ENCODE data around the gene TRPM5.

The TRPM5 gene

GRCh38 chr11:2449548-2450320, 5.4 kb upstream of the TRPM5 start:
- no peak for TF ChIP-seq CTCF (IDR thresholded peaks at IDR 0.05; ENCODE audit: low read depth, low read length)

GRCh38 chr11:2448661-2449547, 4.6 kb upstream of the TRPM5 start:
- TF ChIP-seq CTCF (IDR thresholded peaks at IDR 0.05; ENCODE audit: low read depth, low read length), result no peak
- H3K4me3 ChIP-seq (ENCODE audit: low read depth, low read length), result no peak overlapping the region

More at GRCh38 chr11:2449548-2450320, 5.4 kb upstream of the TRPM5 start:
- no peak overlapping the region for H3K4me3 ChIP-seq (ENCODE audit: low read depth, low read length)

- no peak for TF ChIP-seq CTCF (IDR thresholded peaks at IDR 0.05; ENCODE audit: low read depth, low read length)
- no peak overlapping the region for H3K4me3 ChIP-seq (ENCODE audit: low read depth, low read length)
These were observed 3.8 kb upstream of the TRPM5 start for GRCh38 chr11:2447951-2448650.

- H3K4me3 ChIP-seq (ENCODE audit: low read depth, low read length), result no peak overlapping the region
These were observed 3.1 kb upstream of the TRPM5 start for GRCh38 chr11:2447253-2447950.

GRCh38 chr11:2446590-2447252, 2.4 kb upstream of the TRPM5 start:
- no peak overlapping the region for H3K4me3 ChIP-seq (ENCODE audit: low read depth, low read length)
- TF ChIP-seq CTCF (IDR thresholded peaks at IDR 0.05; ENCODE audit: low read depth, low read length), result no peak

More at GRCh38 chr11:2447253-2447950, 3.1 kb upstream of the TRPM5 start:
- TF ChIP-seq CTCF (IDR thresholded peaks at IDR 0.05; ENCODE audit: low read depth, low read length), result no peak

- H3K4me3 ChIP-seq (ENCODE audit: low read depth, low read length), result no peak overlapping the region
- no peak for TF ChIP-seq CTCF (IDR thresholded peaks at IDR 0.05; ENCODE audit: low read depth, low read length)
These were observed 1.6 kb upstream of the TRPM5 start for GRCh38 chr11:2445746-2446551.
